ENCODE results near the gene ELP4. TPM values are rescaled to one million over a fixed set of nuclear protein-coding genes. Genes with fewer than 3 reads are reported as not detected.

ELP4 gene
- total RNA-seq, 2 donors from 2014 or later = 14.0 to 15.6 TPM

GRCh38 chr11:31819621-31820437 lies 310.3 kb downstream of the ELP4 start:
- no peak for DNase-seq (ENCODE audit: low spot score)
- peaks cover 84 to 94% of the 10 kb centered on the region in 2 donors for H3K27me3 ChIP-seq

GRCh38 chr11:31820438-31820818 lies 310.9 kb downstream of the ELP4 start:
- no peak overlapping the region for H3K27ac ChIP-seq
- DNase-seq (ENCODE audit: low spot score) = no peak
- peaks cover 78 to 96% of the 10 kb centered on the region in 2 donors for H3K27me3 ChIP-seq
- no peaks in the 10 kb centered on the region for H3K36me3 ChIP-seq
- TF ChIP-seq CTCF (IDR thresholded peaks at IDR 0.05) = no peak
- no peaks in the 10 kb centered on the region for H3K9me3 ChIP-seq
- H3K4me3 ChIP-seq = no peak overlapping the region
- H3K4me1 ChIP-seq = peaks cover 0 to 36% of the 10 kb centered on the region in 2 donors

More at GRCh38 chr11:31819621-31820437, 310.3 kb downstream of the ELP4 start:
- peaks cover 0 to 37% of the 10 kb centered on the region in 2 donors for H3K4me1 ChIP-seq
- H3K36me3 ChIP-seq = no peaks in the 10 kb centered on the region
- H3K4me3 ChIP-seq = no peak overlapping the region
- TF ChIP-seq CTCF (IDR thresholded peaks at IDR 0.05) = no peak
- H3K9me3 ChIP-seq = no peaks in the 10 kb centered on the region
- H3K27ac ChIP-seq = no peak overlapping the region

GRCh38 chr11:31821235-31821764 lies 311.7 kb downstream of the ELP4 start:
- no peak overlapping the region for H3K4me3 ChIP-seq
- DNase-seq (ENCODE audit: low spot score) = no peak
- H3K9me3 ChIP-seq = no peaks in the 10 kb centered on the region
- TF ChIP-seq CTCF (IDR thresholded peaks at IDR 0.05) = no peak
- no peak overlapping the region for H3K27ac ChIP-seq
- H3K4me1 ChIP-seq = peaks cover 0 to 36% of the 10 kb centered on the region in 2 donors
- no peaks in the 10 kb centered on the region for H3K36me3 ChIP-seq
- peaks cover 79 to 97% of the 10 kb centered on the region in 2 donors for H3K27me3 ChIP-seq

- no peak for DNase-seq (ENCODE audit: low spot score)
- Histone ChIP-seq H3K27ac (no peak overlapping the region), H3K4me3 (no peak overlapping the region), H3K27me3 (peaks cover 79 to 97% of the 10 kb centered on the region in 2 donors), H3K4me1 (peaks cover 0 to 36% of the 10 kb centered on the region in 2 donors), H3K36me3 (no peaks in the 10 kb centered on the region), H3K9me3 (no peaks in the 10 kb centered on the region)
- no peak for TF ChIP-seq CTCF (IDR thresholded peaks at IDR 0.05)
These were observed 312.2 kb downstream of the ELP4 start for GRCh38 chr11:31821766-31822165.

- Histone ChIP-seq H3K27ac (no peak overlapping the region), H3K4me3 (no peak overlapping the region), H3K4me1 (peaks cover 0 to 35% of the 10 kb centered on the region in 2 donors), H3K27me3 (peaks cover 74 to 97% of the 10 kb centered on the region in 2 donors), H3K9me3 (no peaks in the 10 kb centered on the region), H3K36me3 (no peaks in the 10 kb centered on the region)
- no peak for DNase-seq (ENCODE audit: low spot score)
- no peak for TF ChIP-seq CTCF (IDR thresholded peaks at IDR 0.05)
These were observed 312.8 kb downstream of the ELP4 start for GRCh38 chr11:31822175-31822926.

All from right atrium auricular region (tissue), 2 donors.